Adipocyte (in vitro differentiated cells): ENCODE measurements around the gene PLXNA4.

ENCODE experiments used
- DNase-seq: peaks from one replicate; pipeline ENCODE4 v3.0.0-alpha.2; 2015; ENCODE audit warnings: low read depth
- H3K27me3 ChIP-seq: replicated peaks from 2 replicates; pipeline ENCODE4 v1.7.0; 2013; ENCODE audit warnings: mild to moderate bottlenecking, low read length, moderate library complexity; ENCODE audit not compliant: control insufficient read depth, insufficient read depth
- H3K36me3 ChIP-seq: 2 replicates; pipeline ENCODE4 v1.7.0; 2013; ENCODE audit warnings: low read length, mild to moderate bottlenecking, moderate library complexity; ENCODE audit not compliant: control insufficient read depth, insufficient read depth, severe bottlenecking
- H3K4me1 ChIP-seq: 2 replicates; pipeline ENCODE4 v1.7.0; 2013; ENCODE audit warnings: mild to moderate bottlenecking, low read length, moderate library complexity; ENCODE audit not compliant: control insufficient read depth, insufficient read depth
- H3K4me3 ChIP-seq: 2 replicates; pipeline ENCODE4 v1.7.0; 2013; ENCODE audit warnings: mild to moderate bottlenecking, low read length, moderate library complexity
- H3K9ac ChIP-seq: 2 replicates; pipeline ENCODE4 v1.7.0; 2013; ENCODE audit warnings: mild to moderate bottlenecking, low read length, moderate library complexity
- H3K9me3 ChIP-seq: 2 replicates; pipeline ENCODE4 v1.7.0; 2013; ENCODE audit warnings: mild to moderate bottlenecking, low read length, moderate library complexity; ENCODE audit not compliant: control insufficient read depth

PLXNA4 gene

DNA sequence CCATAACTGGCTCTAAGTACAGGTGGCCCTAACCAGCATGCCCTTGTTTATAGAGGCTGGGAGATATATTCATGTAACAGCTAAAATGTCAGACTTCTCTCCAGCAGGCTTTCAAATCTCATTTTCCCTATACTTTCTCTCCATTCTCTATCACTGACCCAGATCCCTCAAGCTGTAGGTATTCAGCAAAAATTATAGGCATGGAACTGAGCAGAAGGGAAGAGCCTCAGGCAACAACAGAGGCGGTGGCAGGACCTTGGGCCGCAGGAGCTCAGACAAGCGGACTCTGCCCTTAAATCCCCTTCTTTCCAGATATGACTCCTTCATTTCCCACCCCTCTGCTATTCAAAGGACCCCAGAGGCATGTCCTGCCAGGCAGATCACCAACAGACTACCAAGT lies 417.4 kb downstream of the PLXNA4 start:
- Histone ChIP-seq H3K27me3 (no peaks in the 10 kb centered on the region), H3K4me3 (no peak overlapping the region), H3K9me3 (no peaks in the 10 kb centered on the region), H3K36me3 (peaks cover 78% of the 10 kb centered on the region), H3K9ac (no peak overlapping the region), H3K4me1 (peaks cover 18% of the 10 kb centered on the region)
- no peak for DNase-seq

DNA sequence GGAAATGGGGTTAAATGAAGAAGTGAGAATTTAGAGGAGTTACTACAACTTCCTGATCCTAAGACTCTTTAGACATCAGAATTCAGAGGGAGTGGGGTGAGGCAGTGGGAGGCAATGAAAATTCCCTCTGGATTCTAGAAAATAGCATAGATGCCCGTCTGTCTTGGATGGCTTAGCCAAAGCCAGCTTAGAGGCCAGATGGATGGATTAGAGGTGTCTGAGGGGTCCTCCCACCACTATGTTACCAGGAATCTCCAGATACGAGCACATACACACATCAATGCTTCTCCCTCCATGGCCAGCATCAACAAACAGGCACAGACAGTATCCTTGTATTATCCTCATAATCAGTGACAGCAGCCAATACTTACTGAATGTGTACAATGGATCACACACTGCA lies 418.1 kb downstream of the PLXNA4 start:
- no peak for DNase-seq
- Histone ChIP-seq H3K36me3 (peaks cover 77% of the 10 kb centered on the region), H3K9me3 (no peaks in the 10 kb centered on the region), H3K9ac (no peak overlapping the region), H3K4me1 (peaks cover 18% of the 10 kb centered on the region), H3K27me3 (no peaks in the 10 kb centered on the region), H3K4me3 (no peak overlapping the region)

- H3K27me3 ChIP-seq = no peaks in the 10 kb centered on the region
- DNase-seq = no peak
- H3K9ac ChIP-seq = no peak overlapping the region
- H3K4me1 ChIP-seq = peaks cover under 1% of the 10 kb centered on the region
- H3K36me3 ChIP-seq = peaks cover 82% of the 10 kb centered on the region
- no peaks in the 10 kb centered on the region for H3K9me3 ChIP-seq
- no peak overlapping the region for H3K4me3 ChIP-seq
Observed at GRCh38 chr7:132155715-132156114, 420.6 kb downstream of the PLXNA4 start.

- Histone ChIP-seq H3K9ac (no peak overlapping the region), H3K4me3 (no peak overlapping the region), H3K9me3 (no peaks in the 10 kb centered on the region), H3K4me1 (no peaks in the 10 kb centered on the region), H3K36me3 (peaks cover 81% of the 10 kb centered on the region), H3K27me3 (no peaks in the 10 kb centered on the region)
- no peak for DNase-seq
Observed at GRCh38 chr7:132154695-132155471, 421.4 kb downstream of the PLXNA4 start.

GRCh38 chr7:132154248-132154647 lies 422.0 kb downstream of the PLXNA4 start:
- no peak for DNase-seq
- Histone ChIP-seq H3K9ac (no peak overlapping the region), H3K27me3 (no peaks in the 10 kb centered on the region), H3K4me1 (no peaks in the 10 kb centered on the region), H3K9me3 (no peaks in the 10 kb centered on the region), H3K36me3 (peaks cover 81% of the 10 kb centered on the region), H3K4me3 (no peak overlapping the region)

DNA sequence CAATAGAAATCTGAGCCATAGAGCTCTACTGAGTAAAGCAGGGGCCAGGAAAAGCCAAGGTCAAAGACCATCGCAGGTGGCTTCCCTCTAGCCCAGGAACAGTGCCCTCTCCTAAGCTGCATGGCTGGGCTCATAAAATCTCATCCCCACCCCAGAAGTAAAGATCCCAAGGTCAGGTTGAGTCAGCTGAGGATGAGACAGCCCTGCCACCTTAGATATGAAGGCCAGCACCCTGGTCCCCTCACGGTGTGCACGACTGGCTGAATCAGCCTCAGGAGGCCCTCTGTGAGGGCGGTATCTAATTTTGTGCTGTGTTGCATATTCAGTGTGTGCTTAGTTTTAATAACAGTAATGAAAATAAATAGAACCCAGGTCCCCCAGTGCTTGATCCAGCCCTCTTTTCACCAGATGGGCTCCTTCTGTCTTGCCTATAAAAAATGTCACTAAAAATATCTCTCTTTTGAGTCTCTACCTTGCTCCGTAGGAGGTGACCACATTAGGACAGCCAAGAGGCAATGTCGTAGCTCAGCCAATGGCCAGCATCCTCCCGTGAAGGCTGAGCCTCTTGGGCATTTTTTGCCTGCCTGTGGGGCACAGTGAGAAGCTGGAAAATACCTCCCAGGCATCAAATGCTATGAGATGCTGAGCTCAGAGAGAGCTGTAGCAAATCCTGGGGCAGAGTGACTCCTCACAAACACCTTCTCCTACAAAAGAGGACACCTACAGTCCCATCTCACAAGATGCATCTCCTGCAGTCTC lies 424.0 kb downstream of the PLXNA4 start:
- no peak for DNase-seq

DNA sequence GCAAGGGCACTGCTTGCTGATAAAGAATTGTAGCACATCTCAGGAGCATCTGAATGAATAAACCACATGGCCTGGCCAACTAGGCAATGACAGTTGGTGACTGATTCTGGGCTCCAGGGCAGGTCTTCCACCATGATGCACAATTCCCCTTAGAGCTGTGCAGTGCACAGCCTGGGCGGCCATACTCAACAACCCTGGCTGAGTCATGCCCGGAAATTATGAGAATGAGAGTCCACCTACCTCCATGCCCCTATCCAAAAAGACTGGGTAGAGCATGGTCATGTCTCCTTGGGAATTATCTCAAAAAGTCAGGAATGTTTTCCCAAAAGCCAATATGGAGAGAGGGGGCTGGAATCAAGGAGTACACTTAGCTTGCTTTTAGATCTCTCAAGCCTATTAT lies 425.6 kb downstream of the PLXNA4 start:
- Histone ChIP-seq H3K36me3 (peaks cover 77% of the 10 kb centered on the region), H3K9me3 (no peaks in the 10 kb centered on the region), H3K4me3 (no peak overlapping the region), H3K27me3 (no peaks in the 10 kb centered on the region), H3K4me1 (peaks cover 5% of the 10 kb centered on the region), H3K9ac (no peak overlapping the region)
- no peak for DNase-seq

More for the DNA sequence above, 424.0 kb downstream of the PLXNA4 start:
- H3K9me3 ChIP-seq = no peaks in the 10 kb centered on the region
- no peak overlapping the region for H3K4me3 ChIP-seq
- H3K9ac ChIP-seq = no peak overlapping the region
- peaks cover 77% of the 10 kb centered on the region for H3K36me3 ChIP-seq
- H3K27me3 ChIP-seq = no peaks in the 10 kb centered on the region
- H3K4me1 ChIP-seq = no peaks in the 10 kb centered on the region

GRCh38 chr7:132149436-132150304 lies 426.6 kb downstream of the PLXNA4 start:
- Histone ChIP-seq H3K9ac (no peak overlapping the region), H3K4me1 (peaks cover 12% of the 10 kb centered on the region), H3K9me3 (no peaks in the 10 kb centered on the region), H3K36me3 (peaks cover 74% of the 10 kb centered on the region), H3K4me3 (no peak overlapping the region), H3K27me3 (no peaks in the 10 kb centered on the region)
- no peak for DNase-seq

GRCh38 chr7:132148876-132149275 lies 427.4 kb downstream of the PLXNA4 start:
- Histone ChIP-seq H3K9me3 (no peaks in the 10 kb centered on the region), H3K9ac (no peak overlapping the region), H3K27me3 (no peaks in the 10 kb centered on the region), H3K36me3 (peaks cover 76% of the 10 kb centered on the region), H3K4me3 (no peak overlapping the region), H3K4me1 (peaks cover 12% of the 10 kb centered on the region)
- no peak for DNase-seq

DNA sequence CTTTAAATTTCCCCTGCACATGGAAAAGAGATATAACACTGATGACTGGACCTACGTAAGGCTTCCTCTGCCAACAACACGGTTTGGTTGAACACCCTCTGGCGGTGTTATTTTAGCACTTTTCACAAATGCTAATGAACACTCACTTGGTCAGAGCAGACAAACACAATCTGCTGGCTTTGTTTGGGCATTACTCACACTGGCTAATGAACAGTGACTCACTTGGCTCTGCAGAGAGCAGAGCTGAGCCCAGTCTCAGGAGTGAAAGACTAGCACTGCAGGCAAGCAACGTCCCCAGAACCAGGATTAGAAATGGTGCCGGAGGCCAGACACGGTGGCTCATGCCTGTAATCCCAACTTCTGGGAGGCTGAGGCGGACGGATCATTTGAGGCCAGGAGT lies 430.8 kb downstream of the PLXNA4 start:
- Histone ChIP-seq H3K36me3 (peaks cover 60% of the 10 kb centered on the region), H3K4me3 (no peak overlapping the region), H3K27me3 (no peaks in the 10 kb centered on the region), H3K4me1 (peaks cover 31% of the 10 kb centered on the region), H3K9me3 (no peaks in the 10 kb centered on the region), H3K9ac (no peak overlapping the region)
- peak; percentile 56 for DNase-seq

- H3K36me3 ChIP-seq = peaks cover 63% of the 10 kb centered on the region
Observed at GRCh38 chr7:132145063-132145462, 431.2 kb downstream of the PLXNA4 start.

More at GRCh38 chr7:132145063-132145462, 431.2 kb downstream of the PLXNA4 start:
- no peak overlapping the region for H3K4me3 ChIP-seq
- peaks cover 34% of the 10 kb centered on the region for H3K4me1 ChIP-seq
- H3K9me3 ChIP-seq = no peaks in the 10 kb centered on the region
- no peaks in the 10 kb centered on the region for H3K27me3 ChIP-seq
- DNase-seq = no peak
- no peak overlapping the region for H3K9ac ChIP-seq
